ENCODE results near the gene NHSL2. TPM values are rescaled to one million over a fixed set of nuclear protein-coding genes. Genes with fewer than 3 reads are reported as not detected.
A peak's percentile ranks its signal among the peaks of the same experiment; 100 is the strongest.
"Not testable (repeated sequence)": the region's sequence is repeated elsewhere in the genome, so short reads cannot be mapped to it uniquely, and the experiment has no call there.

Gene NHSL2
- total RNA-seq, 1 donor from 2014 or later: 0.07 TPM

DNA sequence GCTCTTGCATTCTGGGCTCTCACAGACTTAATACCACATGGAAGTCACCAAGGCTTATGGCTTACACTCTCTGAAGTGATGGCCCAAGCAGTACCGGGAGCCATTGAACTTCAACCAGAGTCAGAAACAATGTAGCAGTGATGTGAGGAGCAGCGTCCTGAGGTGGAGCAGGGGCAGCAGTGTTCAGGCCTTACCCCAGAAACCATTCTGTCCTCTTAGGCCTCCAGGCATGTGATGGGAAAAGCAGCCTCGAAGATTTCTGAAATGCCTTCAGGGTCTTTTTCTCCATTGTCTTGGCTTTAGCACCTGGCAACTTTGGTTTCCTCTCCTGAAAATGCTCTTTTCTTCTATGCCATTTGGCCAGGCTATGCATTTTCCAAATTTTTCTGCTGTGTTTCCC lies 248.1 kb downstream of the NHSL2 start:
- Mint-ChIP-seq H3K4me3 (no peak overlapping the region), H3K36me3 (ENCODE audit: low read depth) (no peaks in the 10 kb centered on the region), H3K27ac (no peak overlapping the region), H3K9me3 (peaks cover 6% of the 10 kb centered on the region), H3K4me1 (no peaks in the 10 kb centered on the region), H3K27me3 (peaks cover 8% of the 10 kb centered on the region)
- intact Hi-C loops (cut with micrococcal nuclease): no loop called here
- no peak for DNase-seq

DNA sequence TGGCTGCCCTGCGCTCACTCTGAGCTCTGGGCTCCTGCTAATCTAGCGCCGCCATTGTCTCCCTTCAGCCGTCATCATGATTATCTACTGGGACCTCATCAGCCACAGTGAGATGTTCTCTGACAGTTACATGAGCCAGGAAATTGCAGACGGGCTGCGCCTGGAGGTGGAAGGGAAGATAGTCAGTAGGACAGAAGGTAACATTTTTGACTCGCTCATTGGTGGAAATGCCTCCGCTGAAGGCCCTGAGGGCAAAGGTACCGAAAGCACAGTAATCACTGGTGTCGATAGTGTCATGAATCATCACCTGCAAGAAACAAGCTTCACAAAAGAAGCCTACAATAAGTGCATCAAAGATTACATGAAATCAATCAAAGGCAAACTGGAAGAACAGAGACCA lies 249.1 kb downstream of the NHSL2 start:
- no peak overlapping the region for H3K27ac Mint-ChIP-seq
- no peaks in the 10 kb centered on the region for H3K4me1 Mint-ChIP-seq
- intact Hi-C loops (cut with micrococcal nuclease): no loop called here
- DNase-seq: no peak
- H3K27me3 Mint-ChIP-seq: peaks cover 8% of the 10 kb centered on the region
- no peak overlapping the region for H3K4me3 Mint-ChIP-seq
- no peaks in the 10 kb centered on the region for H3K36me3 Mint-ChIP-seq (ENCODE audit: low read depth)
- peaks cover 6% of the 10 kb centered on the region for H3K9me3 Mint-ChIP-seq

DNA sequence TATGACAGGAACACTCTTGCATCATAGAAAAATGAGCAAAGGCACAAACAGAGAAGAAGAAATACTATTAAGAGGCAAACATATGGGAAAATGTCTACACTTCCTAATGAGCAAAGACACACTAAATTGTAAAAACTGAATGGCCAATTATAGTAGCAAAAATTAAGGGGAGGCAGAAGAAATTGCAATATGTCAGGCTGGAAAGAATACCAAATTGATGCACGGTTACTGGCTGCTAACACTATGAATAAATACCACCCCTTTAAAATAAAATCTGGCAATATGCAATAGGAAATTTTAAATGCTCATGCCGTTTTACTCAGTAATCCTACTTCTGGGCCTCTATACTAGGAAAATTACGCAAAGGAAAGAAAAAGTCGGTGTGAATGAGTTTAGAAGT lies 254.9 kb downstream of the NHSL2 start:
- no peak overlapping the region for H3K27ac Mint-ChIP-seq
- H3K9me3 Mint-ChIP-seq: no peaks in the 10 kb centered on the region
- H3K4me3 Mint-ChIP-seq: no peak overlapping the region
- no peak for DNase-seq
- H3K36me3 Mint-ChIP-seq (ENCODE audit: low read depth): no peaks in the 10 kb centered on the region
- no peaks in the 10 kb centered on the region for H3K27me3 Mint-ChIP-seq
- intact Hi-C loops (cut with micrococcal nuclease): no loop called here
- peaks cover 4% of the 10 kb centered on the region for H3K4me1 Mint-ChIP-seq

DNA sequence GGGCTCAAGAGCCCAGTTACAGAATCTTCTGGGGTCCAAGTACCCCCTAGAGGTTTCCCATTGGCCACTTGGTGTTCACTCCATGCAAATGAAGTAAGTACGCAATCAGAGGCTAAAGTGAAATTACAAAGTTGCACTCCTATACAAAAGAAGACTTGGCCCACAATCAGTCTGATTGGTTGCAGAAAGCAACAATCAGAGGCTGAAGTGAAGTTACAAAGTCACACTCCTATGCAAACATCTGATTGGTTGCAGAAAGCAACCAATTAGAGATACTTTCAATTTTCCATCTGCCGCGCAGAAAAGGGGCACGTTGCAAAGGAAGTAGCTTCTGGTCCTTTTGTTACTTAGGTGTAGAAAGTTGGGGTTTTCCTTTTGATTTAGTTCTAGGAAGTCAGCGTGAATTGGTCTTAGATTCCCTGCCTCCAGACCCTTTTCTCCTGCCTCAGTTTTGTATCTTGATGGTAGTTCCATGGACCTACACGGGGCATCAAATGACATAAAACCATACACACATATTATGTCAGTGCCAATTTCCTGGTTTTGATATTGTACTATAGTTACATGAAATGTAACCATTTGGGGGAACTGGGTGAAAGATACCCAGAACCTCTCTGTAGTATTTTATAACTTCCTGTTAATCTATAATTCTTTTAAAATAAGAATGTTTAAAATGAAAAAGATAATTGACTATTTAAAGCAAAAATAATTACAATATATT lies 258.5 kb downstream of the NHSL2 start:
- Mint-ChIP-seq H3K4me1 (peaks cover 4% of the 10 kb centered on the region), H3K36me3 (ENCODE audit: low read depth) (no peaks in the 10 kb centered on the region), H3K27ac (peak overlapping the region; percentile 78)

GRCh38 chrX:72176289-72176688 lies 265.6 kb downstream of the NHSL2 start:
- H3K4me3 Mint-ChIP-seq: not testable (repeated sequence)

More for the DNA sequence above, 258.5 kb downstream of the NHSL2 start:
- no peaks in the 10 kb centered on the region for H3K9me3 Mint-ChIP-seq
- no peaks in the 10 kb centered on the region for H3K27me3 Mint-ChIP-seq
- peak overlapping the region; percentile 72 for H3K4me3 Mint-ChIP-seq
- peak; percentile 79 for DNase-seq
- intact Hi-C loops (cut with micrococcal nuclease): loop anchor here (2.0 kb wide), 1 partner anchor 14 kb away; no protein-coding TSS in a partner anchor

GRCh38 chrX:72176981-72177380 lies 266.3 kb downstream of the NHSL2 start:
- H3K27me3 Mint-ChIP-seq: peaks cover 2% of the 10 kb centered on the region
- H3K9me3 Mint-ChIP-seq: no peaks in the 10 kb centered on the region
- H3K4me1 Mint-ChIP-seq: peaks cover 2% of the 10 kb centered on the region
- DNase-seq: no peak
- H3K36me3 Mint-ChIP-seq (ENCODE audit: low read depth): no peaks in the 10 kb centered on the region
- intact Hi-C loops (cut with micrococcal nuclease): no loop called here
- no peak overlapping the region for H3K4me3 Mint-ChIP-seq
- no peak overlapping the region for H3K27ac Mint-ChIP-seq

More at GRCh38 chrX:72176289-72176688, 265.6 kb downstream of the NHSL2 start:
- DNase-seq; H3K27me3 Mint-ChIP-seq; H3K36me3 Mint-ChIP-seq (ENCODE audit: low read depth); H3K4me1 Mint-ChIP-seq; intact Hi-C loops (cut with micrococcal nuclease); H3K27ac Mint-ChIP-seq; H3K9me3 Mint-ChIP-seq: not testable (repeated sequence)

DNA sequence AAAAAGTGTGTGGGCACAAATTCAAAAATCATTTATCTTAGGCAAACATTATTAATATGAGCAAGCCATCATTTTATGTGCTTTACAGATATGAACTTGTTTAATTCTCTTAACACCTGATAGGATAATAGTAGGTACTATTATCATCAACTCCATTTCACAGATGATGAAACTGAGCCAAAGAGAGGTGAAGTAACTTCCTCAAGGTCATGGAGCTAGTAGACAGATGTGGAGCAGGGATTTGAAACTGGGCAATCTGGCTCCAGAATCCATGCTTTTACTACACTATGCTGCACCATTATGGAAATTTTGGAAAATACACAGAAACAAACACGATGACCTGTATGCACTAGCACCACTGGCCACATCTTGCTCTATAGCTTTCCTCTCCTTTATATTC lies 269.9 kb downstream of the NHSL2 start:
- H3K36me3 Mint-ChIP-seq (ENCODE audit: low read depth): peaks cover 2% of the 10 kb centered on the region
- no peak for DNase-seq
- H3K4me1 Mint-ChIP-seq: peaks cover 4% of the 10 kb centered on the region
- H3K4me3 Mint-ChIP-seq: no peak overlapping the region
- H3K27me3 Mint-ChIP-seq: peaks cover 2% of the 10 kb centered on the region
- H3K9me3 Mint-ChIP-seq: no peaks in the 10 kb centered on the region
- no peak overlapping the region for H3K27ac Mint-ChIP-seq
- intact Hi-C loops (cut with micrococcal nuclease): loop anchor here (2.0 to 10.0 kb wide), 3 partner anchors 38 to 94 kb away; partner anchors contain the start of genes ERCC6L and RPS4X

- Mint-ChIP-seq H3K36me3 (ENCODE audit: low read depth) (peaks cover 2% of the 10 kb centered on the region), H3K4me3 (no peak within 1 kb of the TSS), H3K4me1 (peaks cover 4% of the 10 kb centered on the region), H3K27ac (no peak within 1 kb of the TSS), H3K9me3 (no peaks in the 10 kb centered on the region), H3K27me3 (no peaks in the 10 kb centered on the region)
- intact Hi-C loops (cut with micrococcal nuclease): loop anchor here (2.0 to 10.0 kb wide), 4 partner anchors 13 to 93 kb away; partner anchors contain the start of genes ERCC6L and RPS4X
- DNase-seq: peak; percentile 94
Observed at GRCh38 chrX:72181178-72182125, 270.8 kb downstream of the NHSL2 start, which contains the start of gene PIN4. Gene PIN4 (plus strand): TSS chrX:72181757. CDS start chrX:72181786, 29 bp downstream.

- DNase-seq: no peak
- Mint-ChIP-seq H3K4me1 (peaks cover 4% of the 10 kb centered on the region), H3K9me3 (no peaks in the 10 kb centered on the region), H3K4me3 (no peak overlapping the region), H3K36me3 (ENCODE audit: low read depth) (peaks cover 2% of the 10 kb centered on the region), H3K27me3 (no peaks in the 10 kb centered on the region), H3K27ac (no peak overlapping the region)
- intact Hi-C loops (cut with micrococcal nuclease): loop anchor here (2.0 to 10.0 kb wide), 3 partner anchors 14 to 92 kb away; partner anchors contain the start of gene RPS4X
Observed at GRCh38 chrX:72182924-72183323, 272.3 kb downstream of the NHSL2 start.

- no peaks in the 10 kb centered on the region for H3K4me1 Mint-ChIP-seq
- no peaks in the 10 kb centered on the region for H3K9me3 Mint-ChIP-seq
- H3K36me3 Mint-ChIP-seq (ENCODE audit: low read depth): peaks cover 19% of the 10 kb centered on the region
- intact Hi-C loops (cut with micrococcal nuclease): no loop called here
- no peak overlapping the region for H3K27ac Mint-ChIP-seq
- no peaks in the 10 kb centered on the region for H3K27me3 Mint-ChIP-seq
- H3K4me3 Mint-ChIP-seq: no peak overlapping the region
- no peak for DNase-seq
Observed at GRCh38 chrX:72201836-72202536, 291.3 kb downstream of the NHSL2 start.

Other genes with a start within 250 kb of the NHSL2 start
- gene CXorf49, start 192.6 kb upstream of the NHSL2 start, total RNA-seq: not detected in 2 replicates
- not detected in 2 replicates for gene CXorf49B, start 147.5 kb upstream of the NHSL2 start, total RNA-seq
- gene RTL5, start 221.1 kb downstream of the NHSL2 start, total RNA-seq: 0.19 and 0.21 TPM in 2 replicates

Data from activated CD4-positive, alpha-beta T cell treated with anti-CD3 and anti-CD28 coated beads, Interleukin-2, amount 10 ng/mL, durations not matched to agents 24 days and 14 days (primary cell).